Type B pancreatic cell (in vitro differentiated cells): ENCODE measurements around the gene LDB3. TPM values are rescaled to one million over a fixed set of nuclear protein-coding genes. Genes with fewer than 3 reads are reported as not detected.

Experiments used
- DNase-seq: peaks from one replicate; pipeline ENCODE4 v3.0.0; 2021; ENCODE audit warnings: mixed read lengths; ENCODE audit not compliant: unreplicated experiment; ENCODE audit errors: extremely low spot score
- H3K27ac Mint-ChIP-seq: 2 replicates; pipeline ENCODE4 v1.8.0; 2021; ENCODE audit warnings: mild to moderate bottlenecking, mixed read lengths
- H3K27me3 Mint-ChIP-seq: 2 replicates; pipeline ENCODE4 v1.8.0; 2021; ENCODE audit warnings: mixed read lengths
- H3K36me3 Mint-ChIP-seq: 2 replicates; pipeline ENCODE4 v1.8.0; 2021; ENCODE audit warnings: mixed read lengths
- H3K4me1 Mint-ChIP-seq: one replicate; pipeline ENCODE4 v1.8.0; 2021; ENCODE audit warnings: mixed read lengths; ENCODE audit not compliant: unreplicated experiment
- H3K4me3 Mint-ChIP-seq: 2 replicates; pipeline ENCODE4 v1.8.0; 2021; ENCODE audit warnings: mild to moderate bottlenecking, mixed read lengths
- H3K9me3 Mint-ChIP-seq: 2 replicates; pipeline ENCODE4 v1.8.0; 2021; ENCODE audit warnings: mixed read lengths
- CTCF ChIP-seq: fragments of 200-600 bp; sonication (generic); conservative IDR thresholded peaks from 2 replicates; pipeline ENCODE4 v1.5.0; 2021; ENCODE audit warnings: antibody characterized with exemption, mild to moderate bottlenecking
- total RNA-seq: library from RNA; stranded (reverse); gene quantifications from 2 replicates; pipeline ENCODE4 v1.2.1, GENCODE V29; 2021; ENCODE audit warnings: low replicate concordance

LDB3 gene
- total RNA-seq, 1 donor from 2014 or later: 0.85 TPM

DNA sequence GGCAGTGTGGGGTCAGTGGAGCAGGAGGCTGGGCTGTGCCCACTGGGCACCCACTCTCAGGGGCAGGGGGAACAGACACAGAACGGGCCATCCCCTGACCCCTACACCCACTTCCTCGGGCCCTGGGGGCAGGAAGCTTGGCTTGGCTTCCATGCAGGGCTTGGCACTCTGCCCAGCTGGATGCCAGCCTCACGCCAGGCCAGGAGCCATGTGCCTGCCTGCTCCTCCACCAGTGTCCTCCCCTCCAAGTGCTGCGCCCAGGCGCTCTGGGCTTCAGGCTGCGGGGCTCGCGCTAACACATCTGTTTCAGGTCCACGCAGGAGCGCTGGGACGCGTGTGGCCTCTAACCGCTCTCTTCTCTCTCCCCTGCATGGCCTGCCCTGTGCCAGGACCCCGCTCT lies 12.7 kb downstream of the LDB3 start:
- Mint-ChIP-seq H3K27ac (no peak overlapping the region), H3K4me3 (no peak overlapping the region), H3K4me1 (peaks cover 18% of the 10 kb centered on the region), H3K36me3 (no peaks in the 10 kb centered on the region), H3K27me3 (no peaks in the 10 kb centered on the region), H3K9me3 (no peaks in the 10 kb centered on the region)
- TF ChIP-seq CTCF: no peak
- no peak for DNase-seq

- H3K4me1 Mint-ChIP-seq: peaks cover 18% of the 10 kb centered on the region
- H3K36me3 Mint-ChIP-seq: no peaks in the 10 kb centered on the region
- H3K27ac Mint-ChIP-seq: peak overlapping the region; percentile 12
- H3K4me3 Mint-ChIP-seq: no peak overlapping the region
- H3K27me3 Mint-ChIP-seq: no peaks in the 10 kb centered on the region
- no peak for DNase-seq
- no peaks in the 10 kb centered on the region for H3K9me3 Mint-ChIP-seq
- TF ChIP-seq CTCF: no peak
These were observed 13.5 kb downstream of the LDB3 start for GRCh38 chr10:86681722-86682386.

DNA sequence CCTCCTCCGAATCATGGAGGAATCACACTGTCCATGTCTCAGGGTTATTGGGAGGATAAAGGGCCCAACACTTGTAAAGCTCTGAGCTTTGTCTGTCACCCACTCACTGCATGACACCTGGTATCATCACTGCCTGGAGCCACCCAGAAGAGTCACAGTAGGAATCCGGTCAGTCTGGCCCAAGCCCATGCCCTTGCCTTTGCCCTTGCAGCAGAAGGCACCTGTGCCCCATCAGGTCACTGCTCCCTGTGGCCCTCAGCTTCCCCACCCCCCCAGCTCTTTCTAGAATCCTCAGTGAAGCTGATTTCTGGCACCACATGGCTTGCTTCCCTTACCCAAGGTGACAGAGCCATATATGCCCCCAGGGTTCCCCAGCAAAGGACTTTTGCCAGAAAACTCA lies 14.4 kb downstream of the LDB3 start:
- Mint-ChIP-seq H3K9me3 (no peaks in the 10 kb centered on the region), H3K27me3 (no peaks in the 10 kb centered on the region), H3K36me3 (no peaks in the 10 kb centered on the region), H3K27ac (no peak overlapping the region), H3K4me1 (peaks cover 18% of the 10 kb centered on the region), H3K4me3 (no peak overlapping the region)
- no peak for DNase-seq
- TF ChIP-seq CTCF: no peak

- Mint-ChIP-seq H3K27me3 (no peaks in the 10 kb centered on the region), H3K4me1 (peaks cover 23% of the 10 kb centered on the region), H3K27ac (no peak overlapping the region), H3K4me3 (no peak overlapping the region), H3K9me3 (no peaks in the 10 kb centered on the region), H3K36me3 (no peaks in the 10 kb centered on the region)
- DNase-seq: no peak
- TF ChIP-seq CTCF: peak; percentile 69
These were observed 16.2 kb downstream of the LDB3 start for GRCh38 chr10:86684331-86685097.

DNA sequence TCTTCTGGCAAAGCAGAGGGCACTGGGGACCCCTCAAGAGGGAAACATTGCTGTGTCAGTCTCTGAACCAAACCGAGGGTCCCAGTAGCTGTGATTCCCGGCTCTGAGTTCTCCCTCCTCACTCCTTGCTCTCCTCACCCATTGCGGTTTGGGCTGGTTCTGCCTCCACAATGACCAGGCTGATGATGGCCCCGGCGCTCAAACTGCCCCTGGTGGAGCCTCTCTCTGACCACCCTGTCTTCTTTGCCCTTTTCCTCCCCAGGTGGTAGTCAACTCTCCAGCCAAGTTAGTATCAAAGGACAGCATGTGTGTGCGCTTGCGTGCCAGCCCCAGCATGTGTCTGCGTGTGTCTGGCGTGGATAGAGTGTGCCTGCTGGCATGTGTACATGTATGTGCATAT lies 17.1 kb downstream of the LDB3 start:
- H3K9me3 Mint-ChIP-seq: no peaks in the 10 kb centered on the region
- no peak overlapping the region for H3K27ac Mint-ChIP-seq
- no peaks in the 10 kb centered on the region for H3K36me3 Mint-ChIP-seq
- no peak for DNase-seq
- no peaks in the 10 kb centered on the region for H3K27me3 Mint-ChIP-seq
- peaks cover 23% of the 10 kb centered on the region for H3K4me1 Mint-ChIP-seq
- no peak overlapping the region for H3K4me3 Mint-ChIP-seq
- no peak for TF ChIP-seq CTCF
